GM13977 (cell line): ENCODE results near the gene EXOC6B.

ENCODE experiments used
- DNase-seq: peaks from one replicate; pipeline ENCODE4 v3.0.0; 2012; ENCODE audit warnings: low spot score
- CTCF ChIP-seq: IDR thresholded peaks from 2 replicates; pipeline ENCODE4 v1.5.1; 2012; ENCODE audit warnings: mild to moderate bottlenecking, control low read depth; ENCODE audit not compliant: insufficient read depth; ENCODE audit errors: extremely low read depth, missing control alignments
- in situ Hi-C: fragments of 300-500 bp; cut with MboI; formaldehyde crosslinking; loops from one replicate; pipeline ENCODE4 v1.12.0; 2022; ENCODE audit warnings: low sequenced_read_pairs, low pct_unique_long_range_greater_than_20kb, mixed read lengths, inconsistent platforms; ENCODE audit not compliant: unreplicated experiment

EXOC6B gene

DNA sequence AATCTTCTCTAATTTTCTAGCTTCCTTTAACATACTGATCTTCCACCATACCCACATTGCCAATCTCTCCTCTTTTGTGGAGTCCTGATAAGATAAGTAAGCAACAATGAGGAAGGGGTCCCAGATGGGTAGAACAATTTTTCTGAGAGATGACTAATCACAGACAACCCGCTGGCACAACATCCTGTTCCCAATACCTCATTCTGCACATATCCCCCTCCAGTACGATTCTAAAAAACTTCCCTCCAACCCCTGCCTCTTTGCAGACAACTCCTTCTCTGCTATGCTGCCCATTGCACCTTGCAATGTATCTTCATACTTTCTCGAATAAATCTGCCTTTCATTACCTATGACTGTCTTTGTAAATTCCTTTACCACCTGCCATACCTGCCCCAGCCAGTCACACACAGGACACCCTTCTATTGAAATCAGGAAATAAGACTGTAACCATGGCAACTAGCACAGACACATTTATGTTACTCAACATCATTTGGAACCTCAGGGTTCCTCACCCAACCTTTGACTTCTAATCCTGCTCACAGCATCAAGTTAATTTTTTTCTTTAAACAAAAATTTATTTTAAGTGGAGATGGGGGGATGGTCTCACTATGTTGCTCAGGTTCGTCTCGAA, 7.4 kb upstream of the EXOC6B start:
- in situ Hi-C loops: no loop called here
- no peak for TF ChIP-seq CTCF
- no peak for DNase-seq

DNA sequence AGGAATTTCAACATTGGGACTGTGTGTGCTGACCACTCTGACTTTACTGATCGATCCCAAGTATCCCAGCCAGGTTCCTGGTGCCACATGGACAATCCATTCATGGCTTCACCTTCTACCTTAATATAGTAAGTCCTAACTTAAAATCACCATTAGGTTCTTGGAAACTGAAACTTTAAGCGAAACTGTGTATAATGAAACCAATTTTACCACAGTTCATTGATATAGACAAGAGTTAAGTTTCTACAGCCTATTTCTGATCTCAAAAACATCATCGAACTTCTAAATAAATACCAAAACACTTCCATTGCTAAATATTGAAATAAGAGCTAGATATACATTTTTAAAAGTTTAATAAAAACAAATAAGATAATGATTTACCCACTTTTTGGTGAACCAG, 4.4 kb upstream of the EXOC6B start:
- DNase-seq: no peak
- TF ChIP-seq CTCF: no peak
- in situ Hi-C loops: no loop called here

- in situ Hi-C loops: no loop called here
- no peak for TF ChIP-seq CTCF
- DNase-seq: no peak
These were observed 3.1 kb upstream of the EXOC6B start for GRCh38 chr2:72828840-72829507.

DNA sequence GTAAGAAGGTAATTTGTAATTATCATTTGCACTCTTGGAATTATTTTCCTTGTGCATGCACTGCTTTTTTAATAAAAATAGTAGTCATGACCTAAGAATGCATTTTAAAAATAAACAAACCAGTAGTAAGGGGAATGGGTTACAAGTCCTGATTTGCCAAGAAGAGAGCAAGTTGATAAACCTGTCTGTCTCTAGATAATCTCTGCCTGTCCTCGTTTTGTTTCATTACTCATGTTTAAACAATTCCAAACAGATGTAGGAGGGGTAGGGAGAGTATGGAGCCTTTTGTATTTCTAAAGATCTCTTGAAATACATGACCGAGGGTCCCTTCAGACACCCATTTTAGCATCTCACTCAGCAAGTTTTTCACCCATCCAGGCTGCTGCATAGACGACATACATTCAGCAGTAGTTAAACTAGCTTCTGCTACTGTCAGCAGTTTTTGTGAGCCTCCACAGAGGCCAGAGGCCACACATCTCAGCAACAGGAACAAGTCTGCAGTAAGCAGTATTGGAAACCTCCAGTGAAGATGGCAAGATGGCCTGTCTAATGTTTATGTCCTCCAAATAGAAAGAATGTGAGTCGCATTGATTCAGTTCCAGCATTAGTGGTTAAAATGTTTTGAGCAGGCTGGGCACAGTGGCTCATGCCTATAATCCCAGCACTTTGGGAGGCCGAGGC, 2.3 kb upstream of the EXOC6B start:
- DNase-seq: no peak
- in situ Hi-C loops: no loop called here
- no peak for TF ChIP-seq CTCF

GRCh38 chr2:72827487-72827886, 1.7 kb upstream of the EXOC6B start:
- no peak for TF ChIP-seq CTCF
- in situ Hi-C loops: no loop called here
- no peak for DNase-seq

- no peak for DNase-seq
- no peak for TF ChIP-seq CTCF
- in situ Hi-C loops: no loop called here
These were observed 284 bp upstream of the EXOC6B start for GRCh38 chr2:72826156-72826477.
